H1 (cell line): ENCODE results near the gene SLX4IP. TPM values are rescaled to one million over a fixed set of nuclear protein-coding genes. Genes with fewer than 3 reads are reported as not detected.
A peak's percentile ranks its signal among the peaks of the same experiment; 100 is the strongest.

Source experiments
- CTCF ChIA-PET: fragments of 300-600 bp; sonication (Branson Sonifier 250); formaldehyde crosslinking; loops from one replicate; lab custom pipeline; 2021; ENCODE audit not compliant: partially characterized antibody; lab: Charles Lee
- POLR2A ChIA-PET: fragments of 300-600 bp; sonication (Branson Sonifier 250); formaldehyde crosslinking; loops from one replicate; lab custom pipeline; 2021; ENCODE audit warnings: inconsistent platforms; ENCODE audit not compliant: partially characterized antibody; lab: Charles Lee
- DNase-seq, 2 experiments: peaks; one replicate each; pipeline versions ENCODE4 v3.0.0 to v3.0.0-alpha.2; 2010 to 2022; ENCODE audit warnings: low spot score in 2 of 2, low read depth in 1 of 2, mixed read lengths in 1 of 2
- FAIRE-seq: peaks from 2 replicates; lab custom pipeline; 2011; peaks lifted over from hg19 to GRCh38; lab: Jason Lieb, UNC
- H2AFZ ChIP-seq: 2 replicates; pipeline ENCODE4 v1.8.1; 2012; ENCODE audit warnings: low read length, inconsistent platforms
- H2AK5ac ChIP-seq: 2 replicates; pipeline ENCODE4 v1.6.1; 2013; ENCODE audit warnings: low read depth, low read length
- H2BK120ac ChIP-seq: replicated peaks from 2 replicates; pipeline ENCODE3; 2013; ENCODE audit warnings: low read depth, low read length, inconsistent platforms
- H2BK12ac ChIP-seq: 2 replicates; pipeline ENCODE4 v1.6.1; 2013; ENCODE audit warnings: low read depth, low read length
- H2BK15ac ChIP-seq: 2 replicates; pipeline ENCODE4 v1.6.1; 2013; ENCODE audit warnings: low read length
- H2BK20ac ChIP-seq: 2 replicates; pipeline ENCODE4 v1.6.1; 2013; ENCODE audit warnings: low read length
- H2BK5ac ChIP-seq: 2 replicates; pipeline ENCODE4 v1.6.1; 2013; ENCODE audit warnings: low read depth, low read length
- H3K14ac ChIP-seq: 2 replicates; pipeline ENCODE4 v1.6.1; 2013; ENCODE audit warnings: inconsistent platforms; ENCODE audit not compliant: insufficient read length
- H3K18ac ChIP-seq: 2 replicates; pipeline ENCODE4 v1.6.1; 2013; ENCODE audit warnings: low read length; ENCODE audit errors: extremely low read depth
- H3K23ac ChIP-seq: 2 replicates; pipeline ENCODE4 v1.6.1; 2013; ENCODE audit warnings: inconsistent platforms; ENCODE audit not compliant: insufficient read length
- H3K23me2 ChIP-seq: 2 replicates; pipeline ENCODE4 v1.6.1; 2013; ENCODE audit warnings: low read depth, low read length
- H3K27ac ChIP-seq: 2 replicates; pipeline ENCODE4 v1.6.1; 2011; ENCODE audit warnings: low read depth, low read length, inconsistent platforms
- H3K27me3 ChIP-seq, 4 experiments: replicated peaks in 1 of 4; 1 replicate in 1 of 4; 2 replicates in 3 of 4; pipeline versions ENCODE4 v1.6.1 to v1.8.1; 2011 to 2013; ENCODE audit warnings: low read length in 3 of 4, mild to moderate bottlenecking in 3 of 4, inconsistent platforms in 2 of 4, mixed read lengths in 2 of 4, moderate library complexity in 1 of 4; ENCODE audit not compliant: control insufficient read depth in 3 of 4, insufficient read depth in 3 of 4; ENCODE audit errors: extremely low read depth in 1 of 4
- H3K36me3 ChIP-seq, 4 experiments: 2 replicates each; pipeline versions ENCODE4 v1.6.1 to v1.8.1; 2011 to 2013; ENCODE audit warnings: mild to moderate bottlenecking in 4 of 4, low read length in 3 of 4, moderate library complexity in 2 of 4, control low read depth in 1 of 4, inconsistent platforms in 1 of 4; ENCODE audit not compliant: insufficient read depth in 4 of 4, control insufficient read depth in 2 of 4
- H3K4ac ChIP-seq: replicated peaks from 2 replicates; pipeline ENCODE3; 2013; ENCODE audit warnings: low read length, low read depth, mixed read lengths, inconsistent platforms; ENCODE audit not compliant: insufficient read length
- H3K4me1 ChIP-seq, 4 experiments: replicated peaks in 1 of 4; 1 replicate in 1 of 4; 2 replicates in 3 of 4; pipeline versions ENCODE4 v1.6.1 to v1.8.1; 2011 to 2013; ENCODE audit warnings: low read length in 3 of 4, inconsistent platforms in 2 of 4, mixed read lengths in 1 of 4; ENCODE audit not compliant: insufficient read depth in 4 of 4, control insufficient read depth in 3 of 4
- H3K4me2 ChIP-seq, 2 experiments: 2 replicates each; pipeline versions ENCODE4 v1.6.1 to v1.8.1; 2011 to 2013; ENCODE audit warnings: low read depth in 2 of 2, low read length in 2 of 2, control low read depth in 1 of 2, inconsistent platforms in 1 of 2, mild to moderate bottlenecking in 1 of 2; ENCODE audit not compliant: insufficient read depth in 1 of 2
- H3K4me3 ChIP-seq, 4 experiments: fragments of 200-600, 300-600 bp in 1 of 4; sonication (generic), shearing (Covaris generic), sonication (Bioruptor Twin) in 1 of 4; 2 replicates each; pipeline versions ENCODE4 v1.5.1 to v1.8.1; 2011 to 2016; ENCODE audit warnings: low read length in 4 of 4, low read depth in 3 of 4, control low read depth in 2 of 4, inconsistent platforms in 2 of 4, mild to moderate bottlenecking in 2 of 4, mixed read lengths in 1 of 4, moderate library complexity in 1 of 4; ENCODE audit not compliant: insufficient read depth in 2 of 4; ENCODE audit errors: extremely low read depth in 1 of 4
- H3K56ac ChIP-seq: replicated peaks from 2 replicates; pipeline ENCODE3; 2013; ENCODE audit warnings: low read depth, mild to moderate bottlenecking, mixed read lengths, low read length, inconsistent platforms; ENCODE audit not compliant: insufficient read length
- H3K79me1 ChIP-seq: 2 replicates; pipeline ENCODE4 v1.6.1; 2013; ENCODE audit warnings: low read depth, low read length, control low read depth
- H3K79me2 ChIP-seq, 2 experiments: 2 replicates each; pipeline versions ENCODE4 v1.6.1 to v1.8.1; 2012 to 2013; ENCODE audit warnings: low read length in 2 of 2, mild to moderate bottlenecking in 2 of 2, inconsistent platforms in 1 of 2; ENCODE audit not compliant: insufficient read depth in 2 of 2, control insufficient read depth in 1 of 2
- H3K9ac ChIP-seq, 4 experiments: replicated peaks in 1 of 4; 1 replicate in 1 of 4; 2 replicates in 3 of 4; pipeline versions ENCODE4 v1.6.1 to v1.8.1; 2011 to 2013; ENCODE audit warnings: low read depth in 3 of 4, low read length in 3 of 4, control low read depth in 2 of 4, mild to moderate bottlenecking in 2 of 4, moderate library complexity in 2 of 4, inconsistent platforms in 1 of 4; ENCODE audit errors: extremely low read depth in 1 of 4
- H3K9me3 ChIP-seq, 2 experiments: 2 replicates each; pipeline versions ENCODE4 v1.6.1 to v1.8.1; 2012 to 2013; ENCODE audit warnings: mild to moderate bottlenecking in 2 of 2, moderate library complexity in 2 of 2, control low read depth in 1 of 2, inconsistent platforms in 1 of 2, low read depth in 1 of 2, low read length in 1 of 2, mixed read lengths in 1 of 2; ENCODE audit not compliant: insufficient read depth in 2 of 2
- H4K20me1 ChIP-seq, 2 experiments: replicated peaks in 1 of 2; 2 replicates each; pipeline versions ENCODE3 to v1.8.1; 2011 to 2013; ENCODE audit warnings: inconsistent platforms in 2 of 2, low read length in 2 of 2, mild to moderate bottlenecking in 1 of 2; ENCODE audit not compliant: insufficient read depth in 2 of 2, control insufficient read depth in 1 of 2
- H4K5ac ChIP-seq: 2 replicates; pipeline ENCODE4 v1.6.1; 2013; ENCODE audit warnings: low read length, low read depth, mixed read lengths, inconsistent platforms; ENCODE audit not compliant: insufficient read length
- H4K8ac ChIP-seq: 2 replicates; pipeline ENCODE4 v1.8.0; 2013; ENCODE audit warnings: mild to moderate bottlenecking, moderate library complexity, low read length, inconsistent platforms; ENCODE audit not compliant: insufficient read depth; ENCODE audit errors: extremely low read depth
- H4K91ac ChIP-seq: replicated peaks from 2 replicates; pipeline ENCODE3; 2013; ENCODE audit warnings: low read length, mixed read lengths, inconsistent platforms; ENCODE audit not compliant: insufficient read length
- CTCF ChIP-seq, 3 experiments: IDR thresholded peaks; 1 replicate in 2 of 3; 2 replicates in 1 of 3; pipeline versions ENCODE4 v1.5.1 to v1.6.1; 2011; ENCODE audit warnings: low read length in 3 of 3, mild to moderate bottlenecking in 3 of 3, inconsistent platforms in 2 of 3, low read depth in 1 of 3, moderate library complexity in 1 of 3; ENCODE audit not compliant: insufficient read depth in 1 of 3; ENCODE audit errors: control extremely low read depth in 1 of 3
- NANOG ChIP-seq: IDR thresholded peaks from 2 replicates; pipeline ENCODE4 v1.6.1; 2011; ENCODE audit warnings: low read length, low read depth, mild to moderate bottlenecking, inconsistent platforms; ENCODE audit not compliant: insufficient read depth, poor library complexity, severe bottlenecking
- RAD21 ChIP-seq, 2 experiments: IDR thresholded peaks in 1 of 2; conservative IDR thresholded peaks in 1 of 2; 2 replicates each; pipeline ENCODE4 v1.6.1; 2011; ENCODE audit warnings: low read depth in 2 of 2, low read length in 2 of 2, improper control_type of control experiment in 1 of 2, inconsistent platforms in 1 of 2, mild to moderate bottlenecking in 1 of 2, moderate library complexity in 1 of 2
- SP4 ChIP-seq: IDR thresholded peaks from 2 replicates; pipeline ENCODE4 v1.6.1; 2012; ENCODE audit warnings: low read length, inconsistent platforms
- TAF7 ChIP-seq: optimal IDR thresholded peaks from 2 replicates; pipeline ENCODE3; 2011; ENCODE audit warnings: low read depth, mild to moderate bottlenecking, inconsistent platforms, low read length, moderate library complexity, borderline replicate concordance
- TBP ChIP-seq: IDR thresholded peaks from 2 replicates; pipeline ENCODE4 v1.6.1; 2011; ENCODE audit warnings: low read depth, low read length, improper control_type of control experiment
- WGBS, 2 experiments: shearing (Covaris generic) in 1 of 2; methylation state at CpG; one replicate each; pipeline versions ENCODE4 v1.1.6 to v1.1.7; 2013 to 2015; ENCODE audit warnings: low lambda C conversion rate in 2 of 2, mixed read lengths in 2 of 2, inconsistent platforms in 1 of 2, low coverage in 1 of 2, missing lambda C conversion rate in 1 of 2; ENCODE audit not compliant: insufficient replicate concordance in 2 of 2, insufficient coverage in 1 of 2, insufficient read length in 1 of 2; ENCODE audit errors: extremely low coverage in 1 of 2, missing lambda C conversion rate in 1 of 2; 5-methylcytosine and 5-hydroxymethylcytosine counted together
- polyA plus RNA-seq, 7 experiments: library from polyadenylated mRNA; depleted of rRNA in 3 of 7; stranded (reverse) in 5 of 7; unstranded in 2 of 7; fragments of >200 nt in 5 of 7; fragments of 200-250 nt in 2 of 7; gene quantifications; 1 replicate in 5 of 7; 2 replicates in 1 of 7; 4 replicates in 1 of 7; pipeline versions ENCODE4 v1.2.1 to v1.2.3, GENCODE V29; 2011 to 2013; ENCODE audit warnings: missing spikeins in 2 of 7, mixed read lengths in 2 of 7
- total RNA-seq: library from RNA; stranded (reverse); fragmentation: NEBNext Ultra II Directional; extraction: Animal tissue kit (Norgen Biotek cat#: 25700); gene quantifications from 2 replicates; pipeline ENCODE4 v1.2.1, GENCODE V29; 2021

The SLX4IP gene
- total and polyA plus RNA-seq, 2 of the 8 experiments (the other 6 are each of a cell fraction or from before 2014, with no cell fraction given) = 2.4 to 8.7 TPM

- Histone ChIP-seq H2AFZ (no peak overlapping the region), H3K4me1 (peaks cover 0 to 30% (median 22%) of the 10 kb centered on the region in 4 experiments; a peak in 6 of 7 replicates), H4K20me1 (no peaks in the 10 kb centered on the region), H3K4ac (no peak overlapping the region), H2BK12ac (peak overlapping the region; percentile 70), H3K79me2 (peaks cover 0 to 11% of the 10 kb centered on the region in 2 experiments; a peak in 2 of 4 replicates), H3K9me3 (no peaks in the 10 kb centered on the region), H3K36me3 (no peaks in the 10 kb centered on the region), H3K4me2 (0 out of 4 replicates have a peak overlapping the region, but pooled peaks have one; percentile 16 to 22), H4K5ac (no peak overlapping the region), H3K14ac (no peak overlapping the region), H3K18ac (no peak overlapping the region; the same call in 1 of the 2 replicates), H4K8ac (no peak overlapping the region), H3K27ac (no peak overlapping the region), H3K23me2 (no peaks in the 10 kb centered on the region), H3K56ac (no peak overlapping the region), H2AK5ac (no peak overlapping the region), H2BK5ac (0 out of 2 replicates have a peak overlapping the region, but pooled peaks have one; percentile 16), H3K27me3 (no peaks in the 10 kb centered on the region), H3K79me1 (no peaks in the 10 kb centered on the region), H2BK120ac (no peak overlapping the region), H4K91ac (no peak overlapping the region), H2BK20ac (no peak overlapping the region), H2BK15ac (no peak overlapping the region), H3K9ac (no peak overlapping the region), H3K23ac (no peak overlapping the region), H3K4me3 (no peak overlapping the region; a peak in 1 of 8 replicates)
- ChIA-PET CTCF (interaction anchor here (0.6 to 2.5 kb wide), 3 partner anchors 9 to 66 kb away, joined by 3 to 15 read pairs (median 4); no protein-coding TSS in a partner anchor), POLR2A (no interaction called here)
- TF ChIP-seq RAD21 (IDR thresholded peaks at IDR 0.05 in 1 of 2, conservative IDR thresholded peaks at IDR 0.05 in 1 of 2; ENCODE audit: low read depth in 2 of 2, low read length in 2 of 2) (peak; percentile 75 to 76), SP4 (no peak), CTCF (IDR thresholded peaks at IDR 0.05; ENCODE audit: control extremely low read depth in 1 of 3, insufficient read depth in 1 of 3, low read depth in 1 of 3, low read length in 3 of 3) (peak in 2 of 3 experiments; percentile 57 to 66; a peak in 2 of 4 replicates), NANOG (peak; percentile 51), TAF7 (no peak), TBP (no peak)
- WGBS, 2 experiments = 46% methylated on average over 7 of the region's 7 CpGs; no CpG with 5 or more reads in 1 of the 2 experiments
- DNase-seq (peak in 1 of 2 experiments; percentile 23), FAIRE-seq (peak; percentile 73)
Measured at GRCh38 chr20:10469599-10469998, 34.5 kb downstream of the SLX4IP start.
